ENCODE results near the gene AIP. TPM values are rescaled to one million over a fixed set of nuclear protein-coding genes. Genes with fewer than 3 reads are reported as not detected.

Gene AIP
- total RNA-seq, 2 donors from 2014 or later = 64.8 to 76.9 TPM

- H3K4me1 ChIP-seq (ENCODE audit: control insufficient read depth in 1 of 2, low read depth in 2 of 2) = no peaks in the 10 kb centered on the region
- DNase-seq (ENCODE audit: low spot score) (no peak), ATAC-seq (ENCODE audit: insufficient number of reproducible peaks, low FRiP score, low read depth) (no peak)
- no peaks in the 10 kb centered on the region for H3K9me3 ChIP-seq
- no peaks in the 10 kb centered on the region for H3K27me3 ChIP-seq (replicated peaks; ENCODE audit: insufficient read depth)
- no peak overlapping the region for H3K27ac ChIP-seq
- peaks cover 53% of the 10 kb centered on the region for H3K36me3 ChIP-seq
- no peak for TF ChIP-seq CTCF (IDR thresholded peaks at IDR 0.05)
- H3K4me3 ChIP-seq = no peak overlapping the region
Measured at GRCh38 chr11:67492801-67493547, 10.1 kb downstream of the AIP start.

- H3K4me1 ChIP-seq (ENCODE audit: control insufficient read depth in 1 of 2, low read depth in 2 of 2) = no peaks in the 10 kb centered on the region
- TF ChIP-seq CTCF (IDR thresholded peaks at IDR 0.05) = no peak
- no peak overlapping the region for H3K27ac ChIP-seq
- no peaks in the 10 kb centered on the region for H3K9me3 ChIP-seq
- DNase-seq (ENCODE audit: low spot score) = no peak
- peaks cover 50% of the 10 kb centered on the region for H3K36me3 ChIP-seq
- H3K27me3 ChIP-seq (replicated peaks; ENCODE audit: insufficient read depth) = no peaks in the 10 kb centered on the region
- no peak overlapping the region for H3K4me3 ChIP-seq
- ATAC-seq (ENCODE audit: insufficient number of reproducible peaks, low FRiP score, low read depth) = no peak
Measured at GRCh38 chr11:67493548-67494370, 10.9 kb downstream of the AIP start.

DNA sequence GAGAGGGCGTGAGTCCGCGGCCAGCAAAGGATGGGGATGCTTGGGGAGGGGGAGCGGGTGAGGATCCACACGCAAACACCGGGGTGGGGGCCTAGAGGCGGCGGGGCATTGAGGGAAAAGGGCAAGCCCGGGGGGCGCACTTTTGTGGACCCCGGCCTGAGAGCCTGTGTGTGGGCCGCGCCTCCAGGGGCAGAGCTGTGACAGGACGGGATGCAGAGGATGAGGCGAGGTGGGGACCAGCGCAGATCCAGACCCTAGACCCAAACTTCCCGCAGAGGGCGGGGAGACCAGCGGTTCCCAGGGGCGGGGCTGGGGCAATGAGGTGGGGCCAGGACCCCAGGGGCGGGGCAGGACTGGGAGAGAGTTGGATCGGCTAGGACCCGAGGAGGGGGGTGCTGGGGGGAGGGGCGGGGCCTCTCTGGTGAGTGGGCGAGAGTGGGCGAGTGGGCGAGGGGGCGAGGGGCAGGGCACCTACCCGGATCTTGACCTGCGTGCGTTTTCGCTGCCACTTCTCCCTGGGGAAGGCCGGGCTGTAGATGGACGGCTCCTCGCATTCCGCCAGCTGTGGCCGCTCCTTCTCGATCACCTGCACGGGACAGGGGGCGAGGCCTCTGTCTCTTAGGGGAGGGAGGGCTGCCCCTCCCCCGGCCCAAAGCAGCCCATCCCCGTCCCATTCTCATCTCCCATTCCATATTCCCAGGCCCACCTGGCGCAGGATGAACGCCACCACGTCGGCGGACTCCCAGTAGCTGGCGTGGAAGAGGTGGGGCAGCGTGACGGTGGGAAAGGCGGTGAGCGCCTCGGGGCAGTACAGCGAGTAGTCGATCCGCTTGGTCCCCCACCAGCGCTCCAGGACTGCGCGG lies 11.8 kb downstream of the AIP start:
- Histone ChIP-seq H3K4me1 (ENCODE audit: control insufficient read depth in 1 of 2, low read depth in 2 of 2) (no peaks in the 10 kb centered on the region), H3K9me3 (no peaks in the 10 kb centered on the region), H3K36me3 (peaks cover 50% of the 10 kb centered on the region), H3K4me3 (no peak overlapping the region), H3K27ac (no peak overlapping the region), H3K27me3 (replicated peaks; ENCODE audit: insufficient read depth) (no peaks in the 10 kb centered on the region)
- no peak for ATAC-seq (ENCODE audit: insufficient number of reproducible peaks, low FRiP score, low read depth)
- no peak for TF ChIP-seq CTCF (IDR thresholded peaks at IDR 0.05)
- no peak for DNase-seq (ENCODE audit: low spot score)

- DNase-seq (ENCODE audit: low spot score) (no peak), ATAC-seq (ENCODE audit: insufficient number of reproducible peaks, low FRiP score, low read depth) (no peak)
- no peak for TF ChIP-seq CTCF (IDR thresholded peaks at IDR 0.05)
- H3K36me3 ChIP-seq = peaks cover 47% of the 10 kb centered on the region
- H3K9me3 ChIP-seq = no peaks in the 10 kb centered on the region
- no peak overlapping the region for H3K4me3 ChIP-seq
- no peaks in the 10 kb centered on the region for H3K27me3 ChIP-seq (replicated peaks; ENCODE audit: insufficient read depth)
- H3K27ac ChIP-seq = no peak overlapping the region
- H3K4me1 ChIP-seq (ENCODE audit: control insufficient read depth in 1 of 2, low read depth in 2 of 2) = no peaks in the 10 kb centered on the region
Measured at GRCh38 chr11:67495234-67496005, 12.6 kb downstream of the AIP start.
